ENCODE measurements around the gene ZNF112.

- no peak for TF ChIP-seq CTCF (IDR thresholded peaks at IDR 0.05)
- TF ChIP-seq POLR2A (IDR thresholded peaks at IDR 0.05), result no peak
These were observed 52.4 kb downstream of the ZNF112 start for GRCh38 chr19:44303976-44304568.
